ENCODE data around the gene ZCCHC17. TPM values are rescaled to one million over a fixed set of nuclear protein-coding genes. Genes with fewer than 3 reads are reported as not detected.
"Not testable (repeated sequence)": the region's sequence is repeated elsewhere in the genome, so short reads cannot be mapped to it uniquely, and the experiment has no call there.

ZCCHC17 gene
- total and polyA plus RNA-seq, 3 donors from 2014 or later = 61.1 to 105 (median 75.0) TPM

DNA sequence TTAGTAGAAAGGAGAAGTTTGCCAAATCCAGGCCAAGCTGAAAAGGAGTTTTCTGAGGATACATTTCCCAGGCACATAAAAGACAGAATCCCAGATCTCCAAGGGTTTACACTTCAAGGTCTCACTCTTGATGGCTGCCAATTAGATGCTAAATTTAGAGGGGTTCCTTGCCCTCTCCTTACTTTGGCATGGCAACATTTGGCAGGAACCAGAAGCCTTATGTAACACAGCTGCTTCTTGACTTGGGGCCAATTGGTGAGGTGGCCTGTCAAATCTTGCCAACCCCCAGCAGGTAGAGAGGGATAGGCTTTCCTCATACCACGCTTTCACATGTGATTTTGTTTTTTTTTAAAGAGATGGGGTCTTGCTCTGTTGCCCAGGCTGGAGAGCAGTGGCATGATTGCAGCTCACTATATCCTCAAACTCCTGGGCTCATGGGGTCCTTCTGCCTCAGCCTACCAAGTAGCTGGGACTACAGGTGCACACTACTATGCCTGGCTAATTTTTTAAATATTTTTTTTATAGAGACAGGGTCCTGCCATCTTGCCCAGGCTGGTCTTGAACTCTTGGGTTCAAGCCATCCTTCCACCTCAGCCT, 31.9 kb upstream of the ZCCHC17 start:
- intact Hi-C loops (cut with DNase I; ENCODE audit: low total_unique reads) = no loop called here
- WGBS, 2 donors = 93 to 100% methylated on average over 1 of the region's 1 CpG

GRCh38 chr1:31266547-31266946, 30.3 kb upstream of the ZCCHC17 start:
- intact Hi-C loops (cut with DNase I; ENCODE audit: low total_unique reads) = no loop called here
- Histone ChIP-seq H3K4me3 (no peak overlapping the region), H3K36me3 (ENCODE audit: low read depth, missing control alignments) (no peaks in the 10 kb centered on the region), H3K27me3 (no peaks in the 10 kb centered on the region), H3K27ac (no peak overlapping the region), H3K4me1 (no peaks in the 10 kb centered on the region), H3K9me3 (no peaks in the 10 kb centered on the region)
- no peak for TF ChIP-seq POLR2A (IDR thresholded peaks at IDR 0.05)
- TF ChIP-seq, protein P1, sequence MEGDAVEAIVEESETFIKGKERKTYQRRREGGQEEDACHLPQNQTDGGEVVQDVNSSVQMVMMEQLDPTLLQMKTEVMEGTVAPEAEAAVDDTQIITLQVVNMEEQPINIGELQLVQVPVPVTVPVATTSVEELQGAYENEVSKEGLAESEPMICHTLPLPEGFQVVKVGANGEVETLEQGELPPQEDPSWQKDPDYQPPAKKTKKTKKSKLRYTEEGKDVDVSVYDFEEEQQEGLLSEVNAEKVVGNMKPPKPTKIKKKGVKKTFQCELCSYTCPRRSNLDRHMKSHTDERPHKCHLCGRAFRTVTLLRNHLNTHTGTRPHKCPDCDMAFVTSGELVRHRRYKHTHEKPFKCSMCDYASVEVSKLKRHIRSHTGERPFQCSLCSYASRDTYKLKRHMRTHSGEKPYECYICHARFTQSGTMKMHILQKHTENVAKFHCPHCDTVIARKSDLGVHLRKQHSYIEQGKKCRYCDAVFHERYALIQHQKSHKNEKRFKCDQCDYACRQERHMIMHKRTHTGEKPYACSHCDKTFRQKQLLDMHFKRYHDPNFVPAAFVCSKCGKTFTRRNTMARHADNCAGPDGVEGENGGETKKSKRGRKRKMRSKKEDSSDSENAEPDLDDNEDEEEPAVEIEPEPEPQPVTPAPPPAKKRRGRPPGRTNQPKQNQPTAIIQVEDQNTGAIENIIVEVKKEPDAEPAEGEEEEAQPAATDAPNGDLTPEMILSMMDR (IDR thresholded peaks at IDR 0.05) = no peak
- no peak for DNase-seq
- 87 to 92% methylated on average over 2 of the region's 2 CpGs for WGBS, 2 donors

More for the DNA sequence above, 31.9 kb upstream of the ZCCHC17 start:
- Histone ChIP-seq H3K27me3 (no peaks in the 10 kb centered on the region), H3K27ac (no peak overlapping the region), H3K9me3 (no peaks in the 10 kb centered on the region), H3K4me3 (no peak overlapping the region), H3K36me3 (ENCODE audit: low read depth, missing control alignments) (no peaks in the 10 kb centered on the region), H3K4me1 (no peaks in the 10 kb centered on the region)
- TF ChIP-seq POLR2A (IDR thresholded peaks at IDR 0.05) = no peak
- TF ChIP-seq, protein P1 (IDR thresholded peaks at IDR 0.05) = no peak
- no peak for DNase-seq

GRCh38 chr1:31272369-31272768, 24.5 kb upstream of the ZCCHC17 start:
- no peak for TF ChIP-seq POLR2A (IDR thresholded peaks at IDR 0.05)
- TF ChIP-seq, protein P1 (IDR thresholded peaks at IDR 0.05) = no peak
- Histone ChIP-seq H3K4me1 (no peaks in the 10 kb centered on the region), H3K27me3 (no peaks in the 10 kb centered on the region), H3K36me3 (ENCODE audit: low read depth, missing control alignments) (peaks cover 2% of the 10 kb centered on the region), H3K9me3 (no peaks in the 10 kb centered on the region), H3K4me3 (no peak overlapping the region), H3K27ac (no peak overlapping the region)
- no peak for DNase-seq
- intact Hi-C loops (cut with DNase I; ENCODE audit: low total_unique reads) = no loop called here
- 78% methylated on average over 3 of the region's 3 CpGs for whole genome bisulfite sequencing, 2 donors

GRCh38 chr1:31273619-31274018, 23.2 kb upstream of the ZCCHC17 start:
- TF ChIP-seq POLR2A (IDR thresholded peaks at IDR 0.05) = no peak
- TF ChIP-seq, protein P1 (IDR thresholded peaks at IDR 0.05) = no peak
- H3K27me3 ChIP-seq = no peaks in the 10 kb centered on the region
- H3K27ac ChIP-seq = no peak overlapping the region
- DNase-seq = no peak
- WGBS, 2 donors = 84 to 88% methylated on average over 2 of the region's 2 CpGs
- H3K36me3 ChIP-seq (ENCODE audit: low read depth, missing control alignments) = peaks cover 2% of the 10 kb centered on the region
- no peak overlapping the region for H3K4me3 ChIP-seq
- intact Hi-C loops (cut with DNase I; ENCODE audit: low total_unique reads) = no loop called here
- no peaks in the 10 kb centered on the region for H3K9me3 ChIP-seq
- H3K4me1 ChIP-seq = no peaks in the 10 kb centered on the region

GRCh38 chr1:31282426-31282825, 14.4 kb upstream of the ZCCHC17 start:
- intact Hi-C loops (cut with DNase I; ENCODE audit: low total_unique reads); H3K4me1 ChIP-seq; DNase-seq; H3K27ac ChIP-seq; H3K4me3 ChIP-seq; H3K36me3 ChIP-seq (ENCODE audit: low read depth, missing control alignments); H3K27me3 ChIP-seq; H3K9me3 ChIP-seq: not testable (repeated sequence)
- WGBS, 2 donors = 92 to 94% methylated on average over 9 of the region's 9 CpGs

- H3K27ac ChIP-seq; H3K27me3 ChIP-seq; H3K4me1 ChIP-seq; intact Hi-C loops (cut with DNase I; ENCODE audit: low total_unique reads); H3K9me3 ChIP-seq; DNase-seq; H3K4me3 ChIP-seq; H3K36me3 ChIP-seq (ENCODE audit: low read depth, missing control alignments): not testable (repeated sequence)
- WGBS, 2 donors = 97 to 98% methylated on average over 4 of the region's 4 CpGs
These were observed 9.0 kb upstream of the ZCCHC17 start for GRCh38 chr1:31287791-31288190.

All from testis (tissue), 3 donors.